GM19351 (cell line): Measurements from ENCODE around the gene GNAT2.

Experiments
- ATAC-seq: cut with Tn5 transposase; IDR thresholded peaks from one replicate; pipeline ENCODE4 v1.9.1; 2021; ENCODE audit warnings: mild to moderate bottlenecking, moderate library complexity; ENCODE audit not compliant: unreplicated experiment

GNAT2 gene

GRCh38 chr1:109613361-109614147 lies 5.9 kb downstream of the GNAT2 start:
- no peak for ATAC-seq

- ATAC-seq = no peak
Measured at GRCh38 chr1:109611308-109611990, 8.0 kb downstream of the GNAT2 start.

GRCh38 chr1:109610609-109611307 lies 8.7 kb downstream of the GNAT2 start:
- ATAC-seq = no peak

- no peak for ATAC-seq
Measured at GRCh38 chr1:109609881-109610280, 9.5 kb downstream of the GNAT2 start.

GRCh38 chr1:109605381-109605780 lies 14.0 kb downstream of the GNAT2 start:
- ATAC-seq = no peak

GRCh38 chr1:109603229-109603628 lies 16.2 kb downstream of the GNAT2 start:
- no peak for ATAC-seq

GRCh38 chr1:109598655-109599054 lies 20.8 kb downstream of the GNAT2 start:
- ATAC-seq = no peak

- ATAC-seq = no peak
Measured at GRCh38 chr1:109598156-109598555, 21.3 kb downstream of the GNAT2 start.

GRCh38 chr1:109595531-109595930 lies 23.9 kb downstream of the GNAT2 start:
- no peak for ATAC-seq

GRCh38 chr1:109592916-109593315 lies 26.5 kb downstream of the GNAT2 start:
- ATAC-seq = no peak

GRCh38 chr1:109589679-109590078 lies 29.7 kb downstream of the GNAT2 start:
- ATAC-seq = no peak

GRCh38 chr1:109589177-109589576 lies 30.2 kb downstream of the GNAT2 start:
- no peak for ATAC-seq

- ATAC-seq = no peak
Measured at GRCh38 chr1:109586055-109586454, 33.4 kb downstream of the GNAT2 start.

- no peak for ATAC-seq
Measured at GRCh38 chr1:109584766-109585165, 34.6 kb downstream of the GNAT2 start.

GRCh38 chr1:109582021-109582420 lies 37.4 kb downstream of the GNAT2 start:
- ATAC-seq = no peak

- ATAC-seq = no peak
Measured at GRCh38 chr1:109579491-109579890, 39.9 kb downstream of the GNAT2 start.

GRCh38 chr1:109578947-109579443 lies 40.4 kb downstream of the GNAT2 start:
- ATAC-seq = no peak

- no peak for ATAC-seq
Measured at GRCh38 chr1:109573785-109574184, 45.6 kb downstream of the GNAT2 start.

GRCh38 chr1:109570414-109570813 lies 49.0 kb downstream of the GNAT2 start:
- ATAC-seq = no peak

GRCh38 chr1:109569323-109569722 lies 50.1 kb downstream of the GNAT2 start:
- ATAC-seq = no peak

- ATAC-seq = no peak
Measured at GRCh38 chr1:109567877-109568672, 51.3 kb downstream of the GNAT2 start.
